ENCODE results near the gene SCYL3.

DNA sequence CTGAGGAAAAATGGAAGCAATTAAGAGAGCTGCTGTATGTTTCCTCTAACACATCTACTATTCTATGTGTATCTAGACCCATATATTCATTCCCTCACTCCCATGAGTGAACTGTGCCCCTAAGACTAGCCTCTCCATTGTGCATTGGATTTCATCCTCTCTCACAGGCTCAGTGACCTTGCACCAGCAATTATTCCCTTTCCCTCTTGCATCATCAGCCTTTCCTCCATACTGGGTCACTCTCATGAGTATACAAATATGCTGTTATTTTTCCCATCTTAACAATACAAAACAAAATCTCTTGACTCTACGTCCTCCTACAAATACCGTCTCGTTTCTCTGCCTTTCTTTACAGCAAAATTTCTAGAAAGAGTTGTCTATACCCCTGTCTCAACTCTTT, 69.5 kb downstream of the SCYL3 start:
- TF ChIP-seq CTCF (conservative IDR thresholded peaks at IDR 0.05; ENCODE audit: low read depth in 2 of 2) (no peak), EZH2 (IDR thresholded peaks at IDR 0.05; ENCODE audit: low read depth, unreplicated experiment) (no peak), CREB1 (CRISPR knock-in tag; IDR thresholded peaks at IDR 0.05; ENCODE audit: low read depth) (no peak), ZNF114 (CRISPR knock-in tag; IDR thresholded peaks at IDR 0.05) (no peak), REST (IDR thresholded peaks at IDR 0.05; ENCODE audit: unreplicated experiment) (no peak), EZH2phosphoT487 (IDR thresholded peaks at IDR 0.05; ENCODE audit: unreplicated experiment) (no peak), POLR2AphosphoS5 (IDR thresholded peaks at IDR 0.05; ENCODE audit: low read depth) (no peak), JUNB (IDR thresholded peaks at IDR 0.05; ENCODE audit: unreplicated experiment) (no peak), STAT1 (IDR thresholded peaks at IDR 0.05; ENCODE audit: unreplicated experiment) (no peak), NANOG (IDR thresholded peaks at IDR 0.05; ENCODE audit: borderline replicate concordance) (no peak), ZNF331 (CRISPR knock-in tag; IDR thresholded peaks at IDR 0.05; ENCODE audit: low read depth) (no peak)
- TF ChIP-seq, protein P1, sequence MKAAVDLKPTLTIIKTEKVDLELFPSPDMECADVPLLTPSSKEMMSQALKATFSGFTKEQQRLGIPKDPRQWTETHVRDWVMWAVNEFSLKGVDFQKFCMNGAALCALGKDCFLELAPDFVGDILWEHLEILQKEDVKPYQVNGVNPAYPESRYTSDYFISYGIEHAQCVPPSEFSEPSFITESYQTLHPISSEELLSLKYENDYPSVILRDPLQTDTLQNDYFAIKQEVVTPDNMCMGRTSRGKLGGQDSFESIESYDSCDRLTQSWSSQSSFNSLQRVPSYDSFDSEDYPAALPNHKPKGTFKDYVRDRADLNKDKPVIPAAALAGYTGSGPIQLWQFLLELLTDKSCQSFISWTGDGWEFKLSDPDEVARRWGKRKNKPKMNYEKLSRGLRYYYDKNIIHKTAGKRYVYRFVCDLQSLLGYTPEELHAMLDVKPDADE (IDR thresholded peaks at IDR 0.05): no peak
